CD4-positive, alpha-beta T cell treated with Interleukin-6 for 4 hours (primary cell): ENCODE results near the gene SNX17.
"Not testable (repeated sequence)": the region's sequence is repeated elsewhere in the genome, so short reads cannot be mapped to it uniquely, and the experiment has no call there.

Experiments
- DNase-seq: peaks from one replicate; pipeline ENCODE4 v3.0.0-alpha.2; 2020; ENCODE audit warnings: mixed read lengths

The SNX17 gene

GRCh38 chr2:27370026-27370815 lies at the start of gene SNX17, which contains the start of gene EIF2B4:
SNX17 (plus strand) TSS chr2:27370616; CDS start chr2:27370744, 128 bp downstream.
EIF2B4 (minus strand) TSS chr2:27370338; CDS start chr2:27370314, 24 bp downstream.
- peak; percentile 99 for DNase-seq

GRCh38 chr2:27320958-27321543 lies 49.4 kb upstream of the SNX17 start:
- DNase-seq: no peak

GRCh38 chr2:27322301-27322765 lies 48.1 kb upstream of the SNX17 start:
- peak; percentile 15 for DNase-seq

GRCh38 chr2:27322766-27323595 lies 47.4 kb upstream of the SNX17 start, which contains the start of gene MPV17:
MPV17 (minus strand) TSS chr2:27323097; CDS start chr2:27322517, 580 bp downstream.
- peak; percentile 90 for DNase-seq

- no peak for DNase-seq
Measured at GRCh38 chr2:27323596-27324285, 46.7 kb upstream of the SNX17 start.

- DNase-seq: no peak
Measured at GRCh38 chr2:27324720-27325119, 45.7 kb upstream of the SNX17 start.

GRCh38 chr2:27335311-27335710 lies 35.1 kb upstream of the SNX17 start:
- no peak for DNase-seq

GRCh38 chr2:27336173-27336572 lies 34.2 kb upstream of the SNX17 start:
- no peak for DNase-seq

- no peak for DNase-seq
Measured at GRCh38 chr2:27347641-27348040, 22.8 kb upstream of the SNX17 start.

- no peak for DNase-seq
Measured at GRCh38 chr2:27350106-27350693, 20.2 kb upstream of the SNX17 start.

- no peak for DNase-seq
Measured at GRCh38 chr2:27351802-27352598, 18.4 kb upstream of the SNX17 start.

GRCh38 chr2:27353386-27353761 lies 17.0 kb upstream of the SNX17 start:
- DNase-seq: not testable (repeated sequence)

- no peak for DNase-seq
Measured at GRCh38 chr2:27353762-27354596, 16.4 kb upstream of the SNX17 start.

GRCh38 chr2:27354597-27354927 lies 15.9 kb upstream of the SNX17 start:
- DNase-seq: no peak

GRCh38 chr2:27356056-27356381 lies 14.4 kb upstream of the SNX17 start:
- DNase-seq: no peak

GRCh38 chr2:27356382-27357181 lies 13.8 kb upstream of the SNX17 start, which contains the start of gene GTF3C2:
GTF3C2 (minus strand) TSS chr2:27356764; CDS start chr2:27343554, 13,210 bp downstream.
- DNase-seq: peak; percentile 92

- no peak for DNase-seq
Measured at GRCh38 chr2:27362678-27363420, 7.6 kb upstream of the SNX17 start.

- DNase-seq: no peak
Measured at GRCh38 chr2:27363933-27364332, 6.5 kb upstream of the SNX17 start.

GRCh38 chr2:27369471-27370025 lies 868 bp upstream of the SNX17 start:
- no peak for DNase-seq
